ENCODE results near the gene MTUS2. TPM values are rescaled to one million over a fixed set of nuclear protein-coding genes. Genes with fewer than 3 reads are reported as not detected.

The MTUS2 gene
- total RNA-seq, 6 experiments from 2014 or later = 0.07 to 0.15 (median 0.14) TPM; not detected in 1

DNA sequence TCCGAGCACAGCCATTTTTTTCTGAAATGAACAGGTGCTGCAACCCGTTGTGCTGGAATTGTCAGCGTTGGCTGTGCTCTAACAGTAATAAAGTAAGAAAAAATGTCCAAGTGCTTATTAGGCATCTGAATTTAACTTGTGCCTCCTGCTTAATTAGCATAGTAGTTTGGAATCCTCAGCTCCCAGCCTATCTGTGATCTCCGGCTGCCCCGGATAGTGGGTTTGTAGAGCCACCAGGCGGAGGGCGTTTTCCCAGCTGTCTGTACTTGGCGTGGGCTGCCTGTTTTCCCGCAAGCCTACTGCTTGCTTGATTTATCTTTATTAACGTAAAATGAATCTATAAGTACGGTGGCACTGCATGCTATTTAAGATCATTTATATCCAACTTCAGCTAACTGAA lies 137.9 kb downstream of the MTUS2 start:
- no peak for DNase-seq
- H3K4me3 Mint-ChIP-seq = no peak overlapping the region
- H3K36me3 Mint-ChIP-seq (ENCODE audit: low read depth) = no peaks in the 10 kb centered on the region
- no peak overlapping the region for H3K27ac Mint-ChIP-seq
- no peak for TF ChIP-seq CTCF (IDR thresholded peaks at IDR 0.05)
- H3K27me3 Mint-ChIP-seq (ENCODE audit: insufficient read depth) = peaks cover 4% of the 10 kb centered on the region
- no peaks in the 10 kb centered on the region for H3K9me3 Mint-ChIP-seq
- no peaks in the 10 kb centered on the region for H3K4me1 Mint-ChIP-seq (ENCODE audit: low read depth)

- no peak overlapping the region for H3K27ac Mint-ChIP-seq
- DNase-seq = no peak
- no peaks in the 10 kb centered on the region for H3K4me1 Mint-ChIP-seq (ENCODE audit: low read depth)
- no peak for TF ChIP-seq CTCF (IDR thresholded peaks at IDR 0.05)
- H3K36me3 Mint-ChIP-seq (ENCODE audit: low read depth) = no peaks in the 10 kb centered on the region
- H3K9me3 Mint-ChIP-seq = no peaks in the 10 kb centered on the region
- H3K27me3 Mint-ChIP-seq (ENCODE audit: insufficient read depth) = peaks cover 4% of the 10 kb centered on the region
- no peak overlapping the region for H3K4me3 Mint-ChIP-seq
Measured at GRCh38 chr13:28958441-28958840, 138.3 kb downstream of the MTUS2 start.

DNA sequence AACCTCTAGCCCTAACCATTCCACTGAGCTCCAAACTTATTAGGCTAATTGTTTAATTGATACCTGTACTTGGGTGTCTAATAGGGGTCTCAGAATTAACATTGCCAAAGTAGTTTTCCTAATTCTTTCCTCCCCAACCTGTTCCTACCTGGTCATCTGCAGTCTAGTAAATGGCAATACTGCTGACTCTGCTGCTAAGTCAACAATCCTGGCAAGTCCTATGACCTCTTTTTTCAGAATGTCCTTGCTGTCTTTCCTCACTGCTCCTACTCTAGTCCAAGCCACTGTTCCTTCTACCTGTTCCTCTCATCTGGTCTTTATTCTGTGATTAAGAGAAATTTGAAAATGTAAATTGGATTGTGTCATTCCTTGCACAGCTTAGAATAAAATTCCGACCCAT lies 143.9 kb downstream of the MTUS2 start:
- no peaks in the 10 kb centered on the region for H3K36me3 Mint-ChIP-seq (ENCODE audit: low read depth)
- no peaks in the 10 kb centered on the region for H3K4me1 Mint-ChIP-seq (ENCODE audit: low read depth)
- DNase-seq = no peak
- no peak for TF ChIP-seq CTCF (IDR thresholded peaks at IDR 0.05)
- no peak overlapping the region for H3K27ac Mint-ChIP-seq
- no peaks in the 10 kb centered on the region for H3K9me3 Mint-ChIP-seq
- peaks cover 3% of the 10 kb centered on the region; the same call in 1 of the 2 replicates for H3K27me3 Mint-ChIP-seq (ENCODE audit: insufficient read depth)
- H3K4me3 Mint-ChIP-seq = no peak overlapping the region

DNA sequence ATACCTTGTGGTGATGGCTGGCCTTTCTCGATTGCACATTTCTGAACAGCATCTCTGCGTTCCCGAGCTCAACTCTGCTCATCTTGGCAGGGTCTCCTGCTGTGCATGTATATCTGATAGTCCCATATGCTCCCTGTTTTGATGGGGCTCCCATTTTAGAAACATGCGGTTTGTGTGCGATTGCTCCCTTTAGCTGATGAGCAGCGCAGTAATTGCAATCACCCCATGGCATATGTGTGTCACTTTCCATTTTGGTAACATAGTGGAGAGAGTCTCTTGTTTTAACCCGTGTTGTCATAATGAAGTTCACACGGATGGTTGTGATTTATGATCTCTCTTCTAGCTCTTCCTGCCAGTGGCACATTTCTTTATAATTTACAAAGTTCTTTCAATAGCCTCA lies 144.7 kb downstream of the MTUS2 start:
- Mint-ChIP-seq H3K36me3 (ENCODE audit: low read depth) (no peaks in the 10 kb centered on the region), H3K4me1 (ENCODE audit: low read depth) (no peaks in the 10 kb centered on the region), H3K27me3 (ENCODE audit: insufficient read depth) (peaks cover 1% of the 10 kb centered on the region; the same call in 1 of the 2 replicates), H3K9me3 (no peaks in the 10 kb centered on the region), H3K27ac (no peak overlapping the region), H3K4me3 (no peak overlapping the region)
- TF ChIP-seq CTCF (IDR thresholded peaks at IDR 0.05) = no peak
- no peak for DNase-seq

DNA sequence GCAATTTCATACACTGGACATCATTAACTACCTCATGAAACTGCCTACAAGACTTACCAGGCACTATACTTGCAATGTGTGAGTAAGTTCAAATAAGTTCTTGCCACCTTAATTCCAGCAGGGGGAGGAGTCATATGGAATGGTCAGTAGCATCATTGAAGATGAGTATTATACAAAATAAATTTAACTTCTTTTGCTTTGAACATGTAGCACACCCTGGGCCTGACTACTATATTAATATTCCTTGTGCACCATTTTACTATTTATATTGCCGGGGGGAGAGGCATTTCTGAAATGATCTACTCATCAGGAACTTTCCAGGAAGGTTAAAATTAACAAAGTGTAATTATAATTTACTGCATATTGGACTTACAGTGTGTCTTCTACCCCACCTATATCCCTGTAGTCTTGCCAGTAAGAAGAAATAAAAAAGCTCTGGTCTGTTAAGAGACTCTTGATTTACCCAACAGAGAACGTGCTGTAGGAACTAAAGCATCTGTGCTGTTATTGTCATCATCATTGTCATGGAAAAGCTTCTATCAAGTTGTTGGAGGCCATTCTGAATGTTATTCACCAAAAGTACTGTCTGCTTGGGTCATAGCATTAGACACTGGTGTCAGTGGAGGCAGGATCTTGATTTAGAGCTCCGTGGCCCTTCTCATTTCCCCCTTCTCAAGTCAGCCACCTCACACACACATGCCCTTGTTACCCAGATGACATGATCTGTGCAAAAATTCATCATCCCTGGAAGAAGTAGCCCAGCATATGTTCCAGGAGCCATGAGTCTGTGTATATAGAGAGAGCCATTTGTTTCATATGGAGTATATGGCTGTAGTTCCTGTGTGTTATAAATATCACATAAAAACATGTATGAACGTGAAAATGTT lies 147.1 kb downstream of the MTUS2 start:
- DNase-seq = no peak
- H3K27me3 Mint-ChIP-seq (ENCODE audit: insufficient read depth) = peaks cover 1% of the 10 kb centered on the region; the same call in 1 of the 2 replicates
- H3K27ac Mint-ChIP-seq = no peak overlapping the region
- H3K4me1 Mint-ChIP-seq (ENCODE audit: low read depth) = no peaks in the 10 kb centered on the region
- no peaks in the 10 kb centered on the region for H3K9me3 Mint-ChIP-seq
- no peak for TF ChIP-seq CTCF (IDR thresholded peaks at IDR 0.05)
- H3K4me3 Mint-ChIP-seq = no peak overlapping the region
- H3K36me3 Mint-ChIP-seq (ENCODE audit: low read depth) = no peaks in the 10 kb centered on the region

Measured in HFFc6 (cell line).